Stimulated activated CD8-positive, alpha-beta memory T cell treated with anti-CD3 and anti-CD28 coated beads, Interleukin-12 subunit alpha, Interleukin-12 subunit beta, amount 100 ng/mL, for 24 hours (primary cell): ENCODE results near the gene SEC23IP.
A peak's percentile ranks its signal among the peaks of the same experiment; 100 is the strongest.
"Not testable (repeated sequence)": the region's sequence is repeated elsewhere in the genome, so short reads cannot be mapped to it uniquely, and the experiment has no call there.

Source experiments
- DNase-seq: peaks from one replicate; pipeline ENCODE4 v3.0.0-alpha.2; 2020; ENCODE audit errors: extremely low read depth

Gene SEC23IP

GRCh38 chr10:119892188-119893065 lies at the start of gene SEC23IP:
SEC23IP (plus strand) TSS chr10:119892730; CDS start chr10:119892783, 53 bp downstream.
- peak; percentile 81 for DNase-seq

- DNase-seq, result no peak
These were observed 46.9 kb upstream of the SEC23IP start for GRCh38 chr10:119845656-119846055.

GRCh38 chr10:119849031-119849789 lies 43.3 kb upstream of the SEC23IP start:
- no peak for DNase-seq

GRCh38 chr10:119849944-119850343 lies 42.6 kb upstream of the SEC23IP start:
- no peak for DNase-seq

- no peak for DNase-seq
These were observed 40.3 kb upstream of the SEC23IP start for GRCh38 chr10:119852277-119852676.

GRCh38 chr10:119852822-119853221 lies 39.7 kb upstream of the SEC23IP start:
- no peak for DNase-seq

- no peak for DNase-seq
These were observed 39.0 kb upstream of the SEC23IP start for GRCh38 chr10:119853574-119853973.

GRCh38 chr10:119858063-119858462 lies 34.5 kb upstream of the SEC23IP start:
- DNase-seq, result no peak

- no peak for DNase-seq
These were observed 32.9 kb upstream of the SEC23IP start for GRCh38 chr10:119859420-119860258.

- no peak for DNase-seq
These were observed 31.5 kb upstream of the SEC23IP start for GRCh38 chr10:119860866-119861607.

GRCh38 chr10:119862524-119862923 lies 30.0 kb upstream of the SEC23IP start:
- no peak for DNase-seq

GRCh38 chr10:119863951-119864565 lies 28.5 kb upstream of the SEC23IP start:
- no peak for DNase-seq

- no peak for DNase-seq
These were observed 26.8 kb upstream of the SEC23IP start for GRCh38 chr10:119865699-119866240.

GRCh38 chr10:119867317-119867716 lies 25.2 kb upstream of the SEC23IP start:
- no peak for DNase-seq

GRCh38 chr10:119869398-119869797 lies 23.1 kb upstream of the SEC23IP start:
- not testable (repeated sequence) for DNase-seq

GRCh38 chr10:119871881-119872609 lies 20.5 kb upstream of the SEC23IP start:
- DNase-seq, result no peak

- no peak for DNase-seq
These were observed 20.0 kb upstream of the SEC23IP start, which contains the start of gene MCMBP for GRCh38 chr10:119872610-119872859. MCMBP (minus strand) TSS chr10:119872843; CDS start chr10:119872584, 259 bp downstream.

- peak; percentile 72 for DNase-seq
These were observed 19.5 kb upstream of the SEC23IP start for GRCh38 chr10:119872860-119873681.

GRCh38 chr10:119878524-119878923 lies 14.0 kb upstream of the SEC23IP start:
- DNase-seq, result no peak
